NCI-H1694 treated with DMSO at 0.1 percent for 48 hours (cell line): ENCODE data around the gene INCENP.

Experiments used
- DNase-seq: peaks from one replicate; lab custom pipeline; 2025; lab: John Stamatoyannopoulos, UW

The INCENP gene

GRCh38 chr11:62141111-62142042 is 17.6 kb downstream of the INCENP start:
- DNase-seq, result no peak

DNA sequence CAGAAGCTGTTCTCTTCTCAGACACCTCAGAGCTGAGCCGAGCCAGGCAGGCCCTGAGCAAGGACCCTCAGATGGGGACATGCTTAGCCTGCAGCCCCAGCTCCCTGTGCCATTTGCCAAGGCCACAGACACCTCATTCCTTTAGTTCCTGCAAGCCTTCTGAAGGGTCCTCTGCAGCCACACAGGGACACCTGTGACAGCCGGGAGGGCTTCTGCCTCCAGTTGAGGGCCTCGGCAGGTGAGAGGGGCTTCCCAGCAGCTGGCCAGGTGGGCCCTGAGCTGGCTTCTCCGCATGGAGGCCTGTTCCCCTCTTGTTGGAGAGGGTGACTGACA is 18.2 kb downstream of the INCENP start:
- DNase-seq, result no peak

GRCh38 chr11:62142921-62143320 is 19.1 kb downstream of the INCENP start:
- DNase-seq, result no peak

GRCh38 chr11:62143727-62144126 is 19.9 kb downstream of the INCENP start:
- no peak for DNase-seq

GRCh38 chr11:62144641-62145255 is 20.9 kb downstream of the INCENP start:
- no peak for DNase-seq

- no peak for DNase-seq
Observed at GRCh38 chr11:62145261-62145871, 21.6 kb downstream of the INCENP start.

- DNase-seq, result no peak
Observed at GRCh38 chr11:62146476-62147200, 22.8 kb downstream of the INCENP start.

GRCh38 chr11:62147545-62147944 is 23.7 kb downstream of the INCENP start:
- DNase-seq, result no peak

GRCh38 chr11:62148271-62148980 is 24.6 kb downstream of the INCENP start:
- no peak for DNase-seq

DNA sequence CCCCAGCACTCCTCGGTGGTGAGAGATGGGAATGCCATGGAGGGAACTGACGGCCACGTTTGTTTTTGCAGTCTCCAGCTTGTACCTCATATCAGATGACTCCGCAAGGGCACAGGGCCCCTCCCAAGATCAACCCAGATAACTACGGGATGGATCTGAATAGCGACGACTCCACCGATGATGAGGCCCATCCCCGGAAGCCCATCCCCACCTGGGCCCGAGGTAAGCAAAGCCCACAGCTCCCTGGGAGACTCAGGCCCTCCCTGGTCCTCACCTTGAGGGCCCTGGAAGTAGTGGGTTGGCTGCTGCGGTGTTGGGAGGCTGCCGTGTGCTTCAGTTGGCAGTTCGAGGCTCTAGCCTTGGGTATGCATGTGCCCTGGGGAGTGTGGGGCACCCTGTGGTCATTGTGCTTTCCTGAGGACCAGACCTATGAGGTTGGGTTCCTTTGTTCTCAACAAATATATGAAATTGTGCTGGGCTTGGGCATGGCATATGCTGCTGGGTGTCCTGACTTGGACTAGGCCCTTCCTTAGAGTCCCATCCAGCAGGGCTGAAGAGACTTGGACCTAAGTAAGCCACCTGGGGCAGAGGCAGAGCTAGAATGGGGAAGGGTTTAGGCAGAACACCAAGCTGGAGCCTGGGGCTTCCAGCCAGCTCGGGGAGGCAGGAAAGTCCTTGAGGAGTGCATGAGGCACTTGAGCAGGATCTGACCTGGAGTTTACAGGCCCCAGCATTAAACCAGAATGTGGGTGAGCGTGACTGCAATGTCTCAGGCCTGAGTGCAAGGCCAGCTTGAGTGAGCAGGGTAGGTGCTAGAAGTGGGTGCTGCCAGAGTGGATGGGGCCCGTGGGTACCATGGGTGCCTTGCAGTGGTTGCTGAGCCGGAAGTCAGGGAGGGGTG is 26.4 kb downstream of the INCENP start:
- no peak for DNase-seq

GRCh38 chr11:62150887-62151736 is 27.3 kb downstream of the INCENP start:
- DNase-seq, result no peak

GRCh38 chr11:62151737-62152102 is 27.9 kb downstream of the INCENP start:
- DNase-seq, result no peak

GRCh38 chr11:62152245-62153086 is 28.7 kb downstream of the INCENP start:
- DNase-seq, result no peak

DNA sequence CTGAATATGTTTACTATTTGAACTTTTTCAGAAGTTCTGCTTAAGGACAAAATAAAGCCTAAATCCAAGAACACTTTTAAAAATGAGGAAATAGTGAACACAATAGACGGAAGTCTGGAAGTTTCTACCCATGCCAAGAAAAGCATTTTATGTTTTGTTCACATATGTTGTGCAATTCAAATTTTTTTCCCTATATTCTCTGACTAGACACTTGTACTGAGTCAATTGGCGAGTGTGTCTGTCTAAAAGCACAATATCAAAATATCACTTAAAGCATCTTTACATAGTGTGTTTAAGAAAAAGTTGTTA is 29.2 kb downstream of the INCENP start:
- no peak for DNase-seq

GRCh38 chr11:62153617-62154016 is 29.8 kb downstream of the INCENP start:
- DNase-seq, result no peak

DNA sequence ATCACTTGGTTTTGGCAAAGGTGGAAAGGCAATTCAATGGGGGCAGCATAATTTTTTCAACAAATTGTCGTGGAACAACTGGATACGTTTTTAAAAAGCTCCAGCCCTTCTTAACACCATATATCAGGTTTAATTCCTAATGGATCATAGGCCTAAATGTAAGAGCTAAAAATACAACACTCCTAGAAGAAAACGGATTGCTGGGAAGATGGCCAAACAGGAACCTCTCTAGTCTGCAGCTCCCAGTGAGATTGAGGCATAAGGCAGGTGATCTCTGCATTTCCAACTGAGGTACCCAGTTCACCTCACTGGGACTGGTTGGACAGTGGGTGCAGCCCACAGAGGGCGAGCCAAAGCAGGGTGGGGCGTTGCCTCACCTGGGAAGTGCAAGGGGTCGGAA is 33.8 kb downstream of the INCENP start:
- DNase-seq, result no peak

- DNase-seq, result no peak
Observed at GRCh38 chr11:62166371-62166770, 42.6 kb downstream of the INCENP start.

GRCh38 chr11:62169448-62169847 is 45.6 kb downstream of the INCENP start:
- no peak for DNase-seq

- DNase-seq, result no peak
Observed at GRCh38 chr11:62169935-62170334, 46.1 kb downstream of the INCENP start.
